SK-N-SH (cell line): ENCODE data around the gene TIAM1. TPM values are rescaled to one million over a fixed set of nuclear protein-coding genes. Genes with fewer than 3 reads are reported as not detected.

Experiments used
- CHD2 ChIP-seq: fragments of 150-350 bp; IDR thresholded peaks from 2 replicates; pipeline ENCODE4 v1.6.1; 2018; ENCODE audit warnings: low read length; ENCODE audit not compliant: partially characterized antibody
- ELF1 ChIP-seq: IDR thresholded peaks from 2 replicates; pipeline ENCODE4 v1.4.0; 2012
- EP300 ChIP-seq, 2 experiments: IDR thresholded peaks; 2 replicates each; pipeline versions ENCODE4 v1.4.0 to v1.6.1; 2012; ENCODE audit warnings: borderline replicate concordance in 1 of 2, low read depth in 1 of 2, low read length in 1 of 2
- EZH2phosphoT487 ChIP-seq: fragments of 200-600 bp; sonication (generic); IDR thresholded peaks from 2 replicates; pipeline ENCODE4 v1.6.1; 2017; ENCODE audit warnings: low read depth, mixed run types, mild to moderate bottlenecking, antibody characterized with exemption, moderate library complexity, borderline replicate concordance
- FOXJ3 ChIP-seq: sonication (generic); formaldehyde crosslinking; IDR thresholded peaks from 2 replicates; pipeline ENCODE4 v1.5.1; 2020; ENCODE audit warnings: mild to moderate bottlenecking, missing genetic modification reagents
- FOXM1 ChIP-seq: IDR thresholded peaks from 2 replicates; pipeline ENCODE4 v1.4.0; 2012; ENCODE audit warnings: low read depth, mild to moderate bottlenecking
- IRF3 ChIP-seq: fragments of 150-350 bp; IDR thresholded peaks from 2 replicates; pipeline ENCODE4 v1.6.1; 2016; ENCODE audit warnings: mild to moderate bottlenecking, low read depth, low read length
- JUND ChIP-seq: IDR thresholded peaks from 2 replicates; pipeline ENCODE4 v1.4.0; 2012
- MAX ChIP-seq: IDR thresholded peaks from 2 replicates; pipeline ENCODE4 v1.4.0; 2012; ENCODE audit warnings: low read depth
- MXI1 ChIP-seq: IDR thresholded peaks from 2 replicates; pipeline ENCODE4 v1.6.1; 2012; ENCODE audit warnings: mild to moderate bottlenecking, low read depth, low read length, improper control_type of control experiment
- NFIC ChIP-seq: IDR thresholded peaks from 2 replicates; pipeline ENCODE4 v1.4.0; 2012; ENCODE audit warnings: borderline replicate concordance
- NRF1 ChIP-seq: IDR thresholded peaks from 2 replicates; pipeline ENCODE4 v1.6.1; 2012; ENCODE audit warnings: low read depth, mild to moderate bottlenecking, low read length
- POLR2AphosphoS5 ChIP-seq: IDR thresholded peaks from 2 replicates; pipeline ENCODE4 v1.6.1; 2012; ENCODE audit warnings: low read depth, low read length
- RAD21 ChIP-seq: IDR thresholded peaks from 2 replicates; pipeline ENCODE4 v1.6.1; 2012; ENCODE audit warnings: mild to moderate bottlenecking, low read length
- RCOR1 ChIP-seq: fragments of 150-350 bp; IDR thresholded peaks from 2 replicates; pipeline ENCODE4 v1.6.1; 2017; ENCODE audit warnings: antibody characterized with exemption, low read length
- RFX5 ChIP-seq: IDR thresholded peaks from 2 replicates; pipeline ENCODE4 v1.6.1; 2012; ENCODE audit warnings: mild to moderate bottlenecking, improper control_type of control experiment, low read length
- SIN3A ChIP-seq: IDR thresholded peaks from 2 replicates; pipeline ENCODE4 v1.6.1; 2012; ENCODE audit warnings: low read depth, mild to moderate bottlenecking, low read length, moderate library complexity, borderline replicate concordance
- SMC3 ChIP-seq: IDR thresholded peaks from 2 replicates; pipeline ENCODE4 v1.6.1; 2012; ENCODE audit warnings: low read depth, low read length, improper control_type of control experiment
- TCF12 ChIP-seq: IDR thresholded peaks from 2 replicates; pipeline ENCODE4 v1.4.0; 2012
- TEAD4 ChIP-seq: IDR thresholded peaks from 2 replicates; pipeline ENCODE4 v1.4.0; 2012; ENCODE audit warnings: mild to moderate bottlenecking, borderline replicate concordance; ENCODE audit not compliant: insufficient read depth
- USF1 ChIP-seq: IDR thresholded peaks from 2 replicates; pipeline ENCODE4 v1.4.0; 2012; ENCODE audit warnings: low read depth, borderline replicate concordance
- USF2 ChIP-seq: fragments of 150-350 bp; IDR thresholded peaks from 2 replicates; pipeline ENCODE4 v1.6.1; 2017; ENCODE audit warnings: antibody characterized with exemption, low read length, low read depth, borderline replicate concordance
- YY1 ChIP-seq: IDR thresholded peaks from 2 replicates; pipeline ENCODE4 v1.4.0; 2012; ENCODE audit warnings: low read depth, mild to moderate bottlenecking
- polyA plus RNA-seq, 3 experiments: library from polyadenylated mRNA; depleted of rRNA; stranded (reverse); fragments of >200 nt; gene quantifications; 2 replicates each; pipeline ENCODE4 v1.2.3, GENCODE V29; 2012

The TIAM1 gene
- polyA plus RNA-seq, 1 of the 3 experiments (the other 2 are of a cell fraction), result 1.7 TPM

GRCh38 chr21:31151156-31152045 lies 192.7 kb downstream of the TIAM1 start (continued):
- no peak for TF ChIP-seq FOXM1
- no peak for TF ChIP-seq USF2
- no peak for TF ChIP-seq CHD2
- peak in 1 of 2 experiments; percentile 90; a peak in 2 of 4 replicates for TF ChIP-seq EP300 (IDR thresholded peaks at IDR 0.05; ENCODE audit: borderline replicate concordance in 1 of 2, low read depth in 1 of 2, low read length in 1 of 2)
- TF ChIP-seq JUND, result no peak
- TF ChIP-seq SIN3A, result no peak
- no peak for TF ChIP-seq NRF1
- peak; percentile 63; the same call in 1 of the 2 replicates for TF ChIP-seq RCOR1
- no peak for TF ChIP-seq SMC3
- no peak for TF ChIP-seq IRF3
- no peak for TF ChIP-seq MAX
- peak; percentile 80 for TF ChIP-seq FOXJ3
- no peak for TF ChIP-seq TCF12
- no peak for TF ChIP-seq NFIC
- no peak for TF ChIP-seq RFX5
- no peak for TF ChIP-seq YY1
- no peak for TF ChIP-seq USF1
- no peak for TF ChIP-seq POLR2AphosphoS5
- TF ChIP-seq EZH2phosphoT487, result no peak
- peak; percentile 8; the same call in 1 of the 2 replicates for TF ChIP-seq RAD21
- no peak for TF ChIP-seq TEAD4
- no peak for TF ChIP-seq ELF1
- TF ChIP-seq MXI1, result 0 out of 2 replicates have a peak, but pooled peaks have one; percentile 31
